ENCODE results near the gene NANOS2. TPM values are rescaled to one million over a fixed set of nuclear protein-coding genes. Genes with fewer than 3 reads are reported as not detected.

The NANOS2 gene
- total and polyA plus RNA-seq, 2 experiments from 2014 or later: not detected

DNA sequence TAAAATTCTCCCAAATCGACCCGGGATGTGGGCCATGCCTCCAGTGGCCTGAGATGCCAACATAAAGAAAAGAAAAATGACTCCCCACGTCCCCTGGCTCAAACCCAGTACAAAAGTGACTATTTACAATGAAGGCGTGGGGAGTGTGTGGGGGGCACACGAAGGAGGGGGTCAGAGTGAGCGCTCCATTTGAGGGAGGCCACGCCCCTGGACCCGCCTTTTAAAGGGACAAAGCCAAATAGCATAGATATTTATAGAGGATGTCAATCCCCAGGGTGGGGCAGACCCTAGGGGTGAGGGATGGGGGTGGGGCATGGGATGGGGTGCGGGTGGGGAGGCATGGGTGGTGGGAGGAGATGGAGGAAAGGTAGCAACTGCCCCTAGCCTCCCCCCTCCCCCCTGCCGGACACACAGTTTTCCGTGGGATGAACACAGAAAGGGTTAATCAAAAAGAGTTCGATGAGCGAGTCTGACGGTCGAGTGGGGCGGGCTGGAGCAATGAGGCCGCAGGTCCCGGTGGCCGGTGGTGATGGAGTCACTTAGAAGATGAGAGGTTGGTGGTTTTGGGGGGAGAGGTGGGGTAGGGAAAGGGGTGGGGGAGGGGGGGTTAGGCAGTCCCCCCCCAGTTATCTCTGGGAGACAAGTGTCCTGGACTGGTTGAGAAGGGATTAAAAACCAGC lies 20.1 kb upstream of the NANOS2 start:
- no peaks in the 10 kb centered on the region for H3F3A ChIP-seq (ENCODE audit: insufficient read depth)
- 13 to 16% methylated on average over 14 to 19 of the region's 19 CpGs for WGBS, 2 experiments (ENCODE audit: low coverage in 1 of 2, low lambda C conversion rate in 2 of 2, missing lambda C conversion rate in 2 of 2)

DNA sequence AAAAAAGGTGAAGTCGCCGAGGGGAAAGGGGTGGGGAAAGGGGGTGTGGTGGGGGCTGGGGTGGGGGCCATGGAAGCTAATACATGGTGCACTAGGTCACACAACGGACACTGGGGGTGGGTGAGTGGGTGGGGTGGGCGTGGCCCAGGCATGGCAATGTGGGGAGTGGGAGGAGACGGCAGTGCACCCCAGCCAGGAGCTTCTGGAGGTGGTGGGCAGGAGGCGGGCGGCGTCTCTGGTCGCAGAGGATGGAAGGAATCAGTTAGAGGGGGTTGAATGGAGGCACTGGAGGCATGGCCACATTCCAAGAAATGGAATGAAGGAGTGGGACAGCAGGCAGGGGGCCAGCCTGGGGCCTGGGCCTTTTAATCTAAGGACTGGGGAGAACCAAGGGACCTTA lies 19.2 kb upstream of the NANOS2 start:
- H3K27ac ChIP-seq: no peak overlapping the region
- 38 to 50% methylated on average over 3 to 9 of the region's 9 CpGs for WGBS, 2 experiments (ENCODE audit: low coverage in 1 of 2, low lambda C conversion rate in 2 of 2, missing lambda C conversion rate in 2 of 2)
- no peaks in the 10 kb centered on the region for H4K20me1 ChIP-seq (ENCODE audit: insufficient read depth)
- no peaks in the 10 kb centered on the region for H3K4me1 ChIP-seq (ENCODE audit: insufficient read depth)
- no peak overlapping the region for H3K4me3 ChIP-seq
- no peak overlapping the region for H2AFZ ChIP-seq
- H3K4me2 ChIP-seq (ENCODE audit: unreplicated experiment): no peak overlapping the region
- in situ Hi-C loops (cut with MboI): no loop called here
- H3K9ac ChIP-seq: no peak overlapping the region
- H3K79me2 ChIP-seq (ENCODE audit: insufficient read depth): no peaks in the 10 kb centered on the region
- H3K9me3 ChIP-seq (ENCODE audit: low read depth): no peaks in the 10 kb centered on the region
- no peak for DNase-seq
- no peak for TF ChIP-seq EZH2phosphoT487 (IDR thresholded peaks at IDR 0.05; ENCODE audit: insufficient read depth, low read depth)
- TF ChIP-seq EZH2 (IDR thresholded peaks at IDR 0.05; ENCODE audit: insufficient read depth, poor library complexity, severe bottlenecking): no peak
- no peaks in the 10 kb centered on the region for H3K9me2 ChIP-seq (ENCODE audit: insufficient read depth)
- H3F3A ChIP-seq (ENCODE audit: insufficient read depth): no peaks in the 10 kb centered on the region
- H3K27me3 ChIP-seq (replicated peaks; ENCODE audit: insufficient read depth): peaks cover 25% of the 10 kb centered on the region
- no peaks in the 10 kb centered on the region for H3K36me3 ChIP-seq (ENCODE audit: low read depth)

More for the DNA sequence above, 20.1 kb upstream of the NANOS2 start:
- no peak for DNase-seq
- Histone ChIP-seq H3K36me3 (ENCODE audit: low read depth) (no peaks in the 10 kb centered on the region), H2AFZ (no peak overlapping the region), H4K20me1 (ENCODE audit: insufficient read depth) (no peaks in the 10 kb centered on the region), H3K27ac (no peak overlapping the region), H3K4me2 (ENCODE audit: unreplicated experiment) (no peak overlapping the region), H3K4me1 (ENCODE audit: insufficient read depth) (no peaks in the 10 kb centered on the region), H3K27me3 (replicated peaks; ENCODE audit: insufficient read depth) (peaks cover 25% of the 10 kb centered on the region), H3K9me3 (ENCODE audit: low read depth) (no peaks in the 10 kb centered on the region), H3K9ac (no peak overlapping the region), H3K9me2 (ENCODE audit: insufficient read depth) (no peaks in the 10 kb centered on the region), H3K4me3 (no peak overlapping the region), H3K79me2 (ENCODE audit: insufficient read depth) (no peaks in the 10 kb centered on the region)
- TF ChIP-seq EZH2phosphoT487 (IDR thresholded peaks at IDR 0.05; ENCODE audit: insufficient read depth, low read depth): no peak
- no peak for TF ChIP-seq EZH2 (IDR thresholded peaks at IDR 0.05; ENCODE audit: insufficient read depth, poor library complexity, severe bottlenecking)
- in situ Hi-C loops (cut with MboI): no loop called here

DNA sequence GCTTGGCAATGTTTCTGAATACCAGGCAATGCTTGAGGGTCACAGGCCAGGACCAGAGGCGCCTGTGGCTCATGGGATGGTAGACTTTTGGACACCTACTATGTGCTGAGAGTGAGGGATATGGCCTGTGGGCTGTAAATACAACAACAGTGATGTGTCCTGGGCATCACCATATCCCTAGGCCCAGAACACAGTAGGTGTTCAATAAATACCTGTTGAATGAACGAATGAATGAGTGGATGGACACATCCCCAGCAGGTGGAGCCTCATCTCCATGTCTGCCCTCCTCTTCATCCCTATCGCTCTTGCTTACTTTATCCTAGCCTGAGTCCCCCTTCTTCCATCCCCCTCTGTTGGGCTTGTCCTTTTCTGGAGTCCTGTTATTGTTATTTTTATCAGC lies 16.5 kb upstream of the NANOS2 start:
- H3K9me3 ChIP-seq (ENCODE audit: low read depth): no peaks in the 10 kb centered on the region
- in situ Hi-C loops (cut with MboI): no loop called here
- H3K9me2 ChIP-seq (ENCODE audit: insufficient read depth): no peaks in the 10 kb centered on the region
- no peak overlapping the region for H2AFZ ChIP-seq
- H3K36me3 ChIP-seq (ENCODE audit: low read depth): no peaks in the 10 kb centered on the region
- WGBS, 2 experiments (ENCODE audit: low coverage in 1 of 2, low lambda C conversion rate in 2 of 2, missing lambda C conversion rate in 2 of 2): 51 to 55% methylated on average over 3 of the region's 3 CpGs
- H3F3A ChIP-seq (ENCODE audit: insufficient read depth): no peaks in the 10 kb centered on the region
- H3K9ac ChIP-seq: no peak overlapping the region
- H3K79me2 ChIP-seq (ENCODE audit: insufficient read depth): no peaks in the 10 kb centered on the region
- H3K4me2 ChIP-seq (ENCODE audit: unreplicated experiment): no peak overlapping the region
- no peak overlapping the region for H3K27ac ChIP-seq
- DNase-seq: no peak
- H3K4me3 ChIP-seq: no peak overlapping the region
- no peaks in the 10 kb centered on the region for H4K20me1 ChIP-seq (ENCODE audit: insufficient read depth)
- TF ChIP-seq EZH2phosphoT487 (IDR thresholded peaks at IDR 0.05; ENCODE audit: insufficient read depth, low read depth): no peak
- TF ChIP-seq EZH2 (IDR thresholded peaks at IDR 0.05; ENCODE audit: insufficient read depth, poor library complexity, severe bottlenecking): no peak
- peaks cover 3% of the 10 kb centered on the region; the same call in 1 of the 2 replicates for H3K4me1 ChIP-seq (ENCODE audit: insufficient read depth)
- peaks cover 9% of the 10 kb centered on the region for H3K27me3 ChIP-seq (replicated peaks; ENCODE audit: insufficient read depth)

DNA sequence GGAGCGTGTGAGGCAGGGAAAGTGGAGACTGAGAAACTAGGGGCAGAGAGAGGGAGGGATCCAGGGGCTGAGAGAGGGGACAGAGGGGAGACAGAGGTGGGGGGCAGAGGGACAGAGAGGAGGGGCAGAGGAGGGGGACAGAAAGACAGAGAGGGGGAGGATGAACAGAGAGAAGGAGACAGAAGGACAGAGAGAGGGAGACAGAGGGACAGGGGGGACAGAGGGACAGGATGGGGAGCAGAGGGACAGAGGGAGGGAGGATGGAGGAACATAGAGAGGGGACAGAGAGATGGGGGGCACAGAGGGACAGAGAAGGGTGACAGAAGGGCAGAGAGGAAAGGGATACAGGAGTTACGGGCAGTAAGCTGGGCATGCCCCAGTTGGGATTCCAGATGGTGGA lies 14.7 kb upstream of the NANOS2 start:
- Histone ChIP-seq H3F3A (ENCODE audit: insufficient read depth) (no peaks in the 10 kb centered on the region), H3K4me1 (ENCODE audit: insufficient read depth) (peaks cover 3% of the 10 kb centered on the region; the same call in 1 of the 2 replicates), H3K9ac (no peak overlapping the region), H4K20me1 (ENCODE audit: insufficient read depth) (no peaks in the 10 kb centered on the region), H2AFZ (no peak overlapping the region), H3K27me3 (replicated peaks; ENCODE audit: insufficient read depth) (no peaks in the 10 kb centered on the region), H3K4me2 (ENCODE audit: unreplicated experiment) (no peak overlapping the region), H3K27ac (no peak overlapping the region), H3K36me3 (ENCODE audit: low read depth) (no peaks in the 10 kb centered on the region), H3K79me2 (ENCODE audit: insufficient read depth) (no peaks in the 10 kb centered on the region), H3K9me2 (ENCODE audit: insufficient read depth) (no peaks in the 10 kb centered on the region), H3K4me3 (no peak overlapping the region), H3K9me3 (ENCODE audit: low read depth) (no peaks in the 10 kb centered on the region)
- no peak for TF ChIP-seq EZH2 (IDR thresholded peaks at IDR 0.05; ENCODE audit: insufficient read depth, poor library complexity, severe bottlenecking)
- no peak for TF ChIP-seq EZH2phosphoT487 (IDR thresholded peaks at IDR 0.05; ENCODE audit: insufficient read depth, low read depth)
- WGBS, 2 experiments (ENCODE audit: low coverage in 1 of 2, low lambda C conversion rate in 2 of 2, missing lambda C conversion rate in 2 of 2): 50 to 91% methylated on average over 1 to 2 of the region's 2 CpGs
- in situ Hi-C loops (cut with MboI): no loop called here
- no peak for DNase-seq
